ENCODE results near the gene LYRM2.

The LYRM2 gene

GRCh38 chr6:89638320-89639195 lies at the start of gene LYRM2:
LYRM2 (minus strand) TSS chr6:89638747; CDS start chr6:89638716, 31 bp downstream.
- DNase-seq = peak; percentile 90

GRCh38 chr6:89688328-89688727 lies 49.8 kb upstream of the LYRM2 start:
- DNase-seq = no peak

DNA sequence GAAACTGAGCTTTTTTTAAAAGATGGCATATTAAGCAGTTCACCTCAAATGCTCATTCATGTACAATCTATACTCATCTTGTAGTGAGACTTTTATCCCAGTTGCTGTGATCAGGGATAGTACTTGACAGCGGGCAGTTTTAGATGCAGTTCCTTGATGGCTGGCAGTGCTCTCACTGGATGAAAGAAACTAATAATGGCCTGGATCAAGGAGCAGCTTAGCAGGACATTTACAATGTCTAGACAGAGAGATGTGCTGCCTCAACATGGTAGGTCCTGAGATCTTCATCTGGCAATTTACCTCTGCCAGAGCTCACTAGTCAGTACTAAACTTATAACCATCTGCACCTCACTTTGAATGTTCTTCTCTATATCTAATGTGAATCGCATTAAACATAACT lies 46.8 kb upstream of the LYRM2 start:
- no peak for DNase-seq

DNA sequence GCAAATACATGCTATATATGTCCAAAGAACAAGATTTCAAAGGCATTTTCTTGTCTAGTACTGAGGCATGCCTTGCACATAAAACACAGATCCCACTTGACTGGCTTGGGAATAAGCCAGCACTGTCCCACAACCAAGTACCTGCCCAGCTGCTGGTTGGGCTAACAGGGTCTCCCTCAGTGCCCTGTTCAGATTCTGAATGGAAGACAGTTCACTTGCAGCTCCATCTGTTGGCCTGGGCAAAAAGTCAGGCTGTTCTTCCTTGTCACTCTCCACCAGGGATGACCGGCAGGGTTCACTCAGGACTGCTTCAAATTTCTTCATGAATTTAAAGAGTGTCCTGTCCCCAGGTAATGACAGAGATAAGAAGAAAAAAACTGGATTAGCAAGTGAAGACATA lies 44.4 kb upstream of the LYRM2 start:
- no peak for DNase-seq

GRCh38 chr6:89681983-89682564 lies 43.5 kb upstream of the LYRM2 start:
- DNase-seq = no peak

GRCh38 chr6:89680551-89680950 lies 42.0 kb upstream of the LYRM2 start:
- DNase-seq = no peak

DNA sequence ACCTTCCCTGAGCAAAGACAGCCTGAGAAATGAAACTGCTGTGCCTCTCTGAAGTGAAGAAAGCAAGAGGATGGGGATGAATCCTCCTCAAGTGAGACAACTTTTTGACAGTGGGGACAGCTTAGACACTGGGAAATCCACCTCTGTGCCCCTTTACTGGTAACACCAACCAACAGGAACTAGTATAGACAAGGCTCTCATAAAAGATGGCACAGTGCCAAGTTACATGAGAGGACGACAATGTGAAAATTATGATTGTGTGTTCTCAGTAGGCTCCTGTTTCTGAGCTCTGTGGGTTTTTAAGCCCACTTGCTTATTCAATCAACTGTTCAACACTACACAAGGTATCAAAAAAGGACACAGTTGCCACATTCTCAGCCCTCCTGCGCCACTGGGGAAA lies 41.6 kb upstream of the LYRM2 start:
- no peak for DNase-seq

- no peak for DNase-seq
These were observed 40.9 kb upstream of the LYRM2 start for GRCh38 chr6:89679215-89680120.

DNA sequence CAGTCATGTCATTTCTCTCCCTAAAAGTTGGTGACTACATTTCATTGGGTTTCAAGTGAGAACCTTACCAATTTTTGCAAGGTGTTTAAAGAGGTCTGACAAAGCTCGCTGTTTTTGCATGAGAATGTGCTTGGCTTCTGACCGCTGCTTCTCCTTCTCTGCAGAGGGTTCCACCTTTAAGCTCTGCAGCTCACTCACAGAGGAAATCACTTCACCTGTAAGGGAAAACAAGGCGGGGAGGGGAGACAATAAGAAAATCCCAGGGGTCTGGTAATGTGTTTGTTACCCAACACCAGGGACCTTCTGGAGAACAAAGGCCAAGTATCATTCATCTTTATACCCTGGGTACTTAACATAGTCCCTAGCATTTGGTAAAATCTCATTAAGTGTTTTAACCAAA lies 40.0 kb upstream of the LYRM2 start:
- DNase-seq = no peak

GRCh38 chr6:89675949-89676748 lies 37.6 kb upstream of the LYRM2 start:
- DNase-seq = no peak

DNA sequence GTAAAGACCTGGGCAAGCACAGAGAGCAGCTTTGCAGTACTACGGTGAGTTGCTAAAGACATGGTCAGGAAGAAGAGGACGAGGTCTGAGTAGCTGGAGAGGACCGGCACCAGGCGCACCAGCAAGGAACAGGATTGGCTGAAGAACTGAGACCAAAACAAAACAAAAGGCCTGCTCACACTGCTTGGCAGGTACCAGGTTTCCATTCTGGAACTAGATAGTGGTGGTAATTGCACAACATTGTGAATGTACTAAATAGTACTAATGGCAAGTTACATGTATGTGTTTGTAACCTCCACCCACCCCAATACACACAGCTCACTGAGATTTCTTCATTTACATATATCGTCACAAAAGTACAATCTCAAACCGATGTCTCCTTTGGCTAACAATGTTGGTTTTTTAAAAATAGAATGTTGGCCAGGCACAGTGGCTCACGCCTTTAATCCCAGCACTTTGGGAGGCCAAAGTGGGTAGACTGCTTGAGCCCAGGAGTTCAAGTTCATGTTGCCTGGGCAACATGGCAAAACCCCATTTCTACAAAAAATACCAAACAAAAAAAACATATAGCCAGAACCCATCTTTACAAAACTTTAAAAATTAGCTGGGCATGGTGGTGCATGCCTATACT lies 32.5 kb upstream of the LYRM2 start:
- no peak for DNase-seq

DNA sequence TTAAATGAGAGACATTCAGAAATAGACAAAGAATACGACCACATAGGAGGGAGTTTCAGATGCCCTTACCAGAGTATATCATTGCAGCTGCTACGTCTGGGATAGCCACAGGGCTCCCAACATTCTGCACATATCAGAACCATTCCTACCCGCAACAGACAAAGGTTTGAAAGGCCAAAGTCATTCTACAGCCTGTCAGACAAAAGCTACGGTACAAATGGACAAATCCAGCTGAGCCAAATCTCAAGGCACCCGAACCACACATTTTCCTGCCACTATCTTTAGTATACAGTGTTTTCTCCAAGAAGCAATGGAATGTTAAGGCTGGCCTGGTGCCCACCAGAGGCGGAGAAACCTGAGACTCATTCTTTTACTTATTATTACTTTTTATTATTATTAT lies 30.5 kb upstream of the LYRM2 start:
- DNase-seq = no peak

DNA sequence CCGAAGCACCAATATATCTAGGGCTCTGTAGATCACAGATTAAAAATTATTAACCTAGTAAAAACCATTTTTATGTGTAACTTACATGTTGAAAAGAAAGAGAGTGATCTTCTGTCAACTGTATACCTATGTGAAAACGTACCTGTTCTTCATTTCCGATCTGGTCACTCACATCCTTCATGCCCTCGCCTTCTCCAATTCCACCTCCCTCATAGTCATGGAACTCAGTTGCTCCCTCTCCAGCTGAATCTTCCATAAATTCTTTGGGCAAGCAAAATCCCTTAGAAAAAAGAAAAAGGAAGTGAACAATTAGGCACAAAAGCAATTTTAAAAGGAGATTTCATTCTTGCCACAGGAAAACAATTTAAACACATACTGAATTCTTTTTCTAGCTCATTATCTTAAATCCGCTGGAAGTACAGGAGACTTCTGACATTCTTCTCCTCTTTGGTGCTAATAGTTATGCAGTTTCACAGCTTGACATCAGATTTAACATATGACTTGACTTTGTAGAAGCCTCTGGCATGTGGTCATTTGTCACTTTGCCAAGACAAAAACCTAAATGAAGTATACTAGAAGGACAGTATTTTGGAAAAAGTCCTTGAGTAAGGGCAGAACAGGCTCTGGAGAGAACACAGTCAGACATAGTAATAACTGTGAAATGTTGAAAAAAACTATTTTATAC lies 29.5 kb upstream of the LYRM2 start:
- DNase-seq = no peak

DNA sequence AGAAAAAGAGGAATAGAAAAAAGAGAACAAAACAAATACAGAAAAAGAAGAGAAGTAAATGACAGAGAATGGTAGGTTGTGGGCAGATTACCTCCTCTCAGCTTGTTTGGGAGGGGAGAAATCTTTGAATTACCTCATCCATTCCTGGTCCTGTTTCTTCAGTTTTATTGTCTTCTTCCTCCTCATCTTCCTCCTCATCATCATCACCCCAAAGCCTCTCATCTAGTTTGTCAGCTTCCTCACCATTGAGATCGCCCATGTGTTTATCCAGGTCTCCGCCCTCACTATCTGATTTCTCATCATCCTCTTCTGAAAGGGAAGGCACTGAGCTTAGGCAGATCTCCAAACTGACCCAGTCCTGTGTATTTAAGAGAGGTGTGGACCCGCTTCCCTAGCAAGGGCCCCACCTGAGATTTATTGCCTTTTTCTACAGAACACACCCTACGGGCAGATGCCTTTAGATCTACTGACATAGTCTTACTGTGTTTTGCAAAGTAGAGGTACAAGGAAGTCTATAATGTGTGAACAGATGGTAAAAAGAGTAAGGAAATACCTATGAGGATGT lies 24.2 kb upstream of the LYRM2 start:
- no peak for DNase-seq

- no peak for DNase-seq
These were observed 23.0 kb upstream of the LYRM2 start for GRCh38 chr6:89661559-89661958.

DNA sequence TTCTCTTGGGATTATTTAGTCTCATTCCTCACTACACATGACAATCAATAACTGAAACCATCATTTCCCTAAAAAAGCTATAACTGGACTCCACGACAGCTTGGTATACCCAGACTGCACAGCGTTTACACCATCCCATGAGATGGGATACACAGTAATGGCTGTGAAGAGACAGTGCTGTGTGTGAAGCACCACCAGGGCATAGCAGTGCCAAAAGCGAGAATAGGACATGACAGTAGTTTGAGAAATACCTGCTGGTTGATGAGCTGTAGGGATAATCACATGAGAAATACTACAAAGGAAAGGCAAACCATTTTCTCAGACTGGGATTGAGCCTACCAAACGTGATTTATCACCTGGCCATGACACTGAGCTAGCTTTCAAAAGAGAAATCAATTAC lies 22.4 kb upstream of the LYRM2 start:
- DNase-seq = no peak

GRCh38 chr6:89657445-89658158 lies 19.1 kb upstream of the LYRM2 start:
- DNase-seq = no peak

DNA sequence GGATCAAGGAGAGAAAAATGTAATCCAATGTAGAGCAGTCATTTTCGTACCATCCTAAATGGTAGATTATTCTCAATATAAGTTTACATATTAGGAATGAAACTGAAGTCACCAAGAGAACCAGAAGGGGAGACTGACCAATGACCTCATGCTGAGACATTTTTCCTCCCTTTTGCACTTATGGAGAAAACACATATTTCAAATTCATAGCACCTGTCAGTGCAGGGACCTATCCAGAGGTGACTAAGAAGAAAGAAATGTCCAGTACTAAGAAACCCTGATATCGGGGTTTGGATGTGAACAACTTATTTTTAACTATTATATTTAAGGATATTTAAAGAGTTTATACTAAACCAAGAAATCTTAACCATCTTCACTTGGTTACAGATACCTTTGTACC lies 16.6 kb upstream of the LYRM2 start:
- DNase-seq = no peak

GRCh38 chr6:89650579-89650978 lies 12.0 kb upstream of the LYRM2 start:
- DNase-seq = no peak

DNA sequence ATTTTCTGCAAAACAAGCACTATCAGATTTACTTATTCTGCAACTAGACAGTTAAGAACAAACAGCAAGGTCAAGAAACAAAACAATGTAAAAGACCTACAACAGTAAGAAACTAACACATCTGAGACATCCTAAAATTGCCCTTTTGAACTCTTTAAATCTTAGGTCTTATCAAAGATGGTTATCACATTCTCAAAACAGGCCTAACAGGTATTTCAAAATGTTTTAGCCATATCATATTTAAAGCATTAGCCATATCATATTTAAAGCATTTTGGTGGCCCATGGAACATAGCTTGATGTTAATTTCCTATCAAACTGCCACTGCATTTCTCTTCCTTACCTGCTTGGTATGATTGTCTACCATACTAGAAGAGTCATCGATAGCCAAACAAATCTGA lies 11.1 kb upstream of the LYRM2 start:
- no peak for DNase-seq

DNA sequence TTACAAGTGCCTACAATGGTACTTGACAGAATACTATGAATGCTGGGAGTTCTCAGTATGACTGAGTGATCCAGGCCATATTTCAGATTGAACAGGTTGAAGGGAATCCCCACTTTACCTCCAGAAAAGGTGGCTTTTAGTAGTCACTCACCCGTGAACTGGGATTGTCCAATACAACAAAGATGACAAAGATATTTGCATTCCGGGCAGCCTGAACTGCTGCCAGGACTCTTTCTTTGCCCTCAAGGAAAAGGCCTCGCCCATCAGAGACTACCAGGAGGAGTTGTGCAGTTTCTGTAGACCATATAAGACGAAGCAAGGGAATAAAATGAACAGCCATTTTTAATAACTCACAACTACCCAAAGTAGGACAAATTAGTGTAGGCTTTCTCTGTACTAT lies 6.3 kb upstream of the LYRM2 start:
- DNase-seq = no peak

All from CD4-positive, alpha-beta T cell treated with Interleukin-4 for 1 hour (primary cell).